Measurements from ENCODE around the gene MYO7B.
"Not testable (repeated sequence)": the region's sequence is repeated elsewhere in the genome, so short reads cannot be mapped to it uniquely, and the experiment has no call there.

The MYO7B gene

GRCh38 chr2:127551221-127551930, 15.9 kb downstream of the MYO7B start:
- no peak for DNase-seq

- no peak for DNase-seq
Observed at GRCh38 chr2:127552336-127552735, 16.9 kb downstream of the MYO7B start.

GRCh38 chr2:127552846-127553245, 17.4 kb downstream of the MYO7B start:
- no peak for DNase-seq

GRCh38 chr2:127558911-127559310, 23.4 kb downstream of the MYO7B start:
- no peak for DNase-seq

- no peak for DNase-seq
Observed at GRCh38 chr2:127559454-127559853, 24.0 kb downstream of the MYO7B start.

- DNase-seq = no peak
Observed at GRCh38 chr2:127560201-127560930, 24.9 kb downstream of the MYO7B start.

- no peak for DNase-seq
Observed at GRCh38 chr2:127560931-127561280, 25.4 kb downstream of the MYO7B start.

GRCh38 chr2:127561371-127561770, 25.9 kb downstream of the MYO7B start:
- DNase-seq = no peak

- DNase-seq = no peak
Observed at GRCh38 chr2:127562936-127563335, 27.5 kb downstream of the MYO7B start.

- DNase-seq = no peak
Observed at GRCh38 chr2:127563458-127564428, 28.3 kb downstream of the MYO7B start.

GRCh38 chr2:127564429-127565260, 29.2 kb downstream of the MYO7B start:
- no peak for DNase-seq

GRCh38 chr2:127565261-127566138, 30.0 kb downstream of the MYO7B start:
- DNase-seq = no peak

GRCh38 chr2:127566139-127566417, 30.6 kb downstream of the MYO7B start:
- DNase-seq = no peak

- no peak for DNase-seq
Observed at GRCh38 chr2:127566576-127566975, 31.1 kb downstream of the MYO7B start.

GRCh38 chr2:127567351-127567854, 31.9 kb downstream of the MYO7B start:
- DNase-seq = no peak

GRCh38 chr2:127568128-127568527, 32.6 kb downstream of the MYO7B start:
- DNase-seq = no peak

- no peak for DNase-seq
Observed at GRCh38 chr2:127569666-127570065, 34.2 kb downstream of the MYO7B start.

- no peak for DNase-seq
Observed at GRCh38 chr2:127570282-127571250, 35.1 kb downstream of the MYO7B start.

- not testable (repeated sequence) for DNase-seq
Observed at GRCh38 chr2:127572352-127572751, 36.9 kb downstream of the MYO7B start.

GRCh38 chr2:127572841-127573240, 37.4 kb downstream of the MYO7B start:
- peak; percentile 16 for DNase-seq
